ENCODE data around the gene AMOTL1.

GRCh38 chr11:94790197-94790596 lies 22.0 kb downstream of the AMOTL1 start:
- TF ChIP-seq POLR2A (IDR thresholded peaks at IDR 0.05), result no peak
- no peak for TF ChIP-seq CTCF (IDR thresholded peaks at IDR 0.05)

Measured in esophagus squamous epithelium (tissue), 4 donors.